Prostate gland (tissue), 2 donors: ENCODE measurements around the gene ACOT8.

Experiments
- CTCF ChIP-seq, 4 experiments: fragments of 200-600 bp in 2 of 4; fragments of 450-650 bp in 2 of 4; sonication (generic) in 2 of 4; IDR thresholded peaks; 1 replicate in 3 of 4; 2 replicates in 1 of 4; pipeline ENCODE4 v1.5.1; 2016 to 2019; ENCODE audit warnings: antibody characterized with exemption in 4 of 4, mild to moderate bottlenecking in 2 of 4, moderate library complexity in 2 of 4
- POLR2A ChIP-seq: fragments of 450-650 bp; IDR thresholded peaks from one replicate; pipeline ENCODE4 v1.6.1; 2016; ENCODE audit warnings: antibody characterized with exemption, mild to moderate bottlenecking
- POLR2AphosphoS5 ChIP-seq: sonication (generic); formaldehyde crosslinking; IDR thresholded peaks from one replicate; pipeline ENCODE4 v1.6.1; 2017; ENCODE audit warnings: antibody characterized with exemption

GRCh38 chr20:45892828-45893500 lies 35.8 kb upstream of the ACOT8 start:
- TF ChIP-seq POLR2AphosphoS5: no peak
- TF ChIP-seq CTCF (IDR thresholded peaks at IDR 0.05): no peak
- no peak for TF ChIP-seq POLR2A
